GM12878 (cell line): ENCODE data around the gene RABL6. TPM values are rescaled to one million over a fixed set of nuclear protein-coding genes. Genes with fewer than 3 reads are reported as not detected.
"Not testable (repeated sequence)": the region's sequence is repeated elsewhere in the genome, so short reads cannot be mapped to it uniquely, and the experiment has no call there.

Experiments
- ATAC-seq: fragments of 200-7000 bp; cut with Tn5 transposase; 3 replicates; pipeline ENCODE4 v1.9.1; 2020; ENCODE audit warnings: mild to moderate bottlenecking, moderate library complexity
- BruUV-seq: library from RNA; stranded (reverse); fragments of 400-500 nt; replicated peaks from 2 replicates; lab custom pipeline; 2021; lab: Mats Ljungman, UMichigan
- CTCF ChIA-PET: fragments of 300-600 bp; sonication (Branson Sonifier 250); formaldehyde crosslinking; extraction: SDS; loops from one replicate; lab custom pipeline; 2021; ENCODE audit warnings: inconsistent platforms; lab: Yijun Ruan, JAX
- POLR2A ChIA-PET: fragments of 350-600 bp; formaldehyde crosslinking; extraction: SDS; loops from one replicate; lab custom pipeline; 2021; ENCODE audit warnings: inconsistent platforms; lab: Charles Lee
- RAD21 ChIA-PET: fragments of 300-600 bp; sonication (Branson Sonifier 250); formaldehyde crosslinking; loops from one replicate; lab custom pipeline; 2023; ENCODE audit warnings: antibody characterized with exemption; ENCODE audit not compliant: unreplicated experiment; lab: Charles Lee
- SMC1A ChIA-PET: fragments of 300-600 bp; sonication (Branson Sonifier 250); formaldehyde crosslinking; loops from one replicate; lab custom pipeline; 2023; ENCODE audit not compliant: unreplicated experiment, uncharacterized antibody; lab: Charles Lee
- DNase-seq: peaks from one replicate; pipeline ENCODE4 v3.0.0-alpha.2; 2011; ENCODE audit warnings: low read depth, low spot score
- FAIRE-seq: peaks from 3 replicates; lab custom pipeline; 2011; peaks lifted over from hg19 to GRCh38; lab: Jason Lieb, UNC
- H2AFZ ChIP-seq: 2 replicates; pipeline ENCODE4 v1.6.0; 2011; ENCODE audit warnings: low read depth, low read length, control low read depth; ENCODE audit not compliant: control insufficient read depth
- H3K27ac ChIP-seq: 2 replicates; pipeline ENCODE4 v1.5.1; 2011; ENCODE audit warnings: control low read depth; ENCODE audit not compliant: control insufficient read depth, insufficient read depth
- H3K27me3 ChIP-seq, 2 experiments: replicated peaks in 1 of 2; 2 replicates each; pipeline versions ENCODE4 v1.6.0 to v1.6.1; 2011; ENCODE audit warnings: low read length in 1 of 2; ENCODE audit not compliant: control insufficient read depth in 2 of 2, insufficient read depth in 2 of 2
- H3K36me3 ChIP-seq, 2 experiments: 2 replicates each; pipeline ENCODE4 v1.5.1; 2011; ENCODE audit warnings: low read length in 1 of 2; ENCODE audit not compliant: control insufficient read depth in 2 of 2, insufficient read depth in 2 of 2
- H3K4me1 ChIP-seq: 2 replicates; pipeline ENCODE4 v1.6.1; 2011; ENCODE audit warnings: mild to moderate bottlenecking, low read length, moderate library complexity, mixed read lengths; ENCODE audit not compliant: control insufficient read depth, insufficient read depth
- H3K4me2 ChIP-seq: 2 replicates; pipeline ENCODE4 v1.6.0; 2011; ENCODE audit warnings: control low read depth; ENCODE audit not compliant: control insufficient read depth, insufficient read depth
- H3K4me3 ChIP-seq: fragments of 200-600 bp; sonication (generic); 2 replicates; pipeline ENCODE4 v1.5.1; 2016
- H3K79me2 ChIP-seq: 2 replicates; pipeline ENCODE4 v1.6.0; 2011; ENCODE audit warnings: low read length; ENCODE audit not compliant: control insufficient read depth, insufficient read depth
- H3K9ac ChIP-seq: 2 replicates; pipeline ENCODE4 v1.8.0; 2011; ENCODE audit warnings: low read length, control low read depth, mixed read lengths; ENCODE audit not compliant: control insufficient read depth, insufficient read depth
- H3K9me3 ChIP-seq: replicated peaks from 3 replicates; pipeline ENCODE4 v1.5.1; 2011; ENCODE audit warnings: mild to moderate bottlenecking, low read length; ENCODE audit not compliant: control insufficient read depth, insufficient read depth
- H4K20me1 ChIP-seq: 2 replicates; pipeline ENCODE4 v1.6.0; 2011; ENCODE audit not compliant: control insufficient read depth, insufficient read depth
- CTCF ChIP-seq, 3 experiments: IDR thresholded peaks in 2 of 3; conservative IDR thresholded peaks in 1 of 3; 2 replicates each; pipeline ENCODE4 v1.5.1; 2011; ENCODE audit warnings: low read depth in 3 of 3, low read length in 3 of 3, mild to moderate bottlenecking in 3 of 3, control low read depth in 2 of 3, moderate library complexity in 2 of 3, inconsistent platforms in 1 of 3, mixed read lengths in 1 of 3; ENCODE audit not compliant: control insufficient read depth in 2 of 3, insufficient read depth in 1 of 3; ENCODE audit errors: extremely low read depth in 1 of 3
- GATAD2B ChIP-seq: fragments of 450-650 bp; conservative IDR thresholded peaks from 2 replicates; pipeline ENCODE4 v1.6.1; 2017; ENCODE audit warnings: low read depth, mild to moderate bottlenecking, moderate library complexity
- MEF2B ChIP-seq: fragments of 450-650 bp; IDR thresholded peaks from 2 replicates; pipeline ENCODE4 v1.6.1; 2018; ENCODE audit warnings: mild to moderate bottlenecking, moderate library complexity; ENCODE audit not compliant: partially characterized antibody, poor library complexity, severe bottlenecking
- POLR2A ChIP-seq: IDR thresholded peaks from 2 replicates; pipeline ENCODE4 v1.6.1; 2011; ENCODE audit warnings: low read depth, mild to moderate bottlenecking, low read length
- SUZ12 ChIP-seq: fragments of 200-600 bp; sonication (generic); IDR thresholded peaks from one replicate; pipeline ENCODE4 v1.6.1; 2018; ENCODE audit warnings: antibody characterized with exemption, mild to moderate bottlenecking; ENCODE audit not compliant: unreplicated experiment
- WGBS: methylation state at CpG from one replicate; pipeline ENCODE4 v1.1.6; 2016; ENCODE audit warnings: low lambda C conversion rate; ENCODE audit not compliant: insufficient replicate concordance, insufficient coverage; ENCODE audit errors: missing lambda C conversion rate; 5-methylcytosine and 5-hydroxymethylcytosine counted together
- in situ Hi-C: fragments of 300-500 bp; cut with MboI; formaldehyde crosslinking; loops from 9 replicates; pipeline ENCODE4 v1.14.3; 2018; ENCODE audit warnings: mixed read lengths
- intact Hi-C: fragments of 100-400 bp; cut with micrococcal nuclease; formaldehyde crosslinking; loops from one replicate; pipeline ENCODE4 v1.14.2; 2022; ENCODE audit not compliant: unreplicated experiment
- polyA plus RNA-seq, 11 experiments: library from polyadenylated mRNA; depleted of rRNA in 4 of 11; unstranded in 6 of 11; stranded (reverse) in 5 of 11; fragments of >200 nt; fragmentation: Nextera tagmentation in 4 of 11; fragmentation: Illumina TruSeq in 1 of 11; extraction: Ambion mirVana in 4 of 11; extraction: Trizol in 1 of 11; gene quantifications; 1 replicate in 1 of 11; 2 replicates in 10 of 11; pipeline versions ENCODE4 v1.2.1 to v1.2.3, GENCODE V29; 2011 to 2016; ENCODE audit warnings: inconsistent platforms in 2 of 11, missing spikeins in 2 of 11, low read depth in 1 of 11
- total RNA-seq, 4 experiments: library from RNA; depleted of rRNA in 3 of 4; stranded (reverse); fragments of >200 nt in 3 of 4; fragmentation: Illumina TruSeq in 1 of 4; extraction: Trizol in 1 of 4; gene quantifications; 2 replicates each; pipeline versions ENCODE4 v1.2.1 to v1.2.3, GENCODE V29; 2013 to 2021
- TF ChIP-seq, protein P1 (sequence below): fragments of 450-650 bp; conservative IDR thresholded peaks from 2 replicates; pipeline ENCODE4 v1.6.1; 2017; ENCODE audit warnings: mild to moderate bottlenecking, moderate library complexity

Gene RABL6
- total and polyA plus RNA-seq, 10 of the 15 experiments (the other 5 are each of a cell fraction or from before 2014, with no cell fraction given), result 1.4 to 134 (median 42.7) TPM

GRCh38 chr9:136843801-136844740, 36.3 kb downstream of the RABL6 start:
- not testable (repeated sequence) for H3K4me1 ChIP-seq, H3K9me3 ChIP-seq, H2AFZ ChIP-seq, DNase-seq, BruUV-seq, H3K27me3 ChIP-seq, FAIRE-seq
- ATAC-seq, result peak; percentile 22
- SMC1A ChIA-PET, result interaction anchor here (2.2 to 2.4 kb wide), 2 partner anchors 34 to 58 kb away, joined by 5 to 6 read pairs; no protein-coding TSS in a partner anchor
- WGBS, result 20% methylated on average over 64 of the region's 99 CpGs
- TF ChIP-seq MEF2B (peak; percentile 32), CTCF (IDR thresholded peaks at IDR 0.05 in 2 of 3, conservative IDR thresholded peaks at IDR 0.05 in 1 of 3; ENCODE audit: control insufficient read depth in 2 of 3, extremely low read depth in 1 of 3, insufficient read depth in 1 of 3, low read depth in 3 of 3, low read length in 3 of 3) (peak; percentile 14 to 48 (median 33); a peak in 5 of 6 replicates), POLR2A (peak; percentile 36; the same call in 1 of the 2 replicates), SUZ12 (peak; percentile 55), GATAD2B (0 out of 2 replicates have a peak, but pooled peaks have one; percentile 22)
- TF ChIP-seq, protein P1, sequence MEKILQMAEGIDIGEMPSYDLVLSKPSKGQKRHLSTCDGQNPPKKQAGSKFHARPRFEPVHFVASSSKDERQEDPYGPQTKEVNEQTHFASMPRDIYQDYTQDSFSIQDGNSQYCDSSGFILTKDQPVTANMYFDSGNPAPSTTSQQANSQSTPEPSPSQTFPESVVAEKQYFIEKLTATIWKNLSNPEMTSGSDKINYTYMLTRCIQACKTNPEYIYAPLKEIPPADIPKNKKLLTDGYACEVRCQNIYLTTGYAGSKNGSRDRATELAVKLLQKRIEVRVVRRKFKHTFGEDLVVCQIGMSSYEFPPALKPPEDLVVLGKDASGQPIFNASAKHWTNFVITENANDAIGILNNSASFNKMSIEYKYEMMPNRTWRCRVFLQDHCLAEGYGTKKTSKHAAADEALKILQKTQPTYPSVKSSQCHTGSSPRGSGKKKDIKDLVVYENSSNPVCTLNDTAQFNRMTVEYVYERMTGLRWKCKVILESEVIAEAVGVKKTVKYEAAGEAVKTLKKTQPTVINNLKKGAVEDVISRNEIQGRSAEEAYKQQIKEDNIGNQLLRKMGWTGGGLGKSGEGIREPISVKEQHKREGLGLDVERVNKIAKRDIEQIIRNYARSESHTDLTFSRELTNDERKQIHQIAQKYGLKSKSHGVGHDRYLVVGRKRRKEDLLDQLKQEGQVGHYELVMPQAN, result 0 out of 2 replicates have a peak, but pooled peaks have one; percentile 33
- TF ChIP-seq, all 136 proteins: peak for 6; not testable (repeated sequence) for 130
- ChIA-PET RAD21 (interaction anchor here (1.3 to 4.1 kb wide), 3 partner anchors 55 to 191 kb away, joined by 5 to 16 read pairs (median 14); no protein-coding TSS in a partner anchor), CTCF (interaction anchor here (0.8 to 4.5 kb wide), 8 partner anchors 16 to 191 kb away, joined by 3 to 46 read pairs (median 10); partner anchors contain the start of genes CLIC3, FBXW5 and TRAF2)
- H3K79me2 ChIP-seq, H3K36me3 ChIP-seq, in situ Hi-C loops, H3K4me3 ChIP-seq, H4K20me1 ChIP-seq, H3K9ac ChIP-seq, H3K27ac ChIP-seq, POLR2A ChIA-PET, intact Hi-C loops: not testable (repeated sequence)
- H3K4me2 ChIP-seq, result peak overlapping the region; percentile 64
